Pancreas (tissue), 10 donors: Measurements from ENCODE around the gene HORMAD2. TPM values are rescaled to one million over a fixed set of nuclear protein-coding genes. Genes with fewer than 3 reads are reported as not detected.

Experiments used
- ATAC-seq, 4 donors: fragments of 200-7000 bp; cut with Tn5 transposase; one replicate each; pipeline versions ENCODE4 v1.8.0 to v1.9.1; 2020; ENCODE audit warnings: mild to moderate bottlenecking in 4 of 4, moderate library complexity in 4 of 4
- DNase-seq, 6 donors: peaks; one replicate each; pipeline ENCODE4 v3.0.0-alpha.2; 2020
- FAIRE-seq: peaks from 2 replicates; lab custom pipeline; 2012; peaks lifted over from hg19 to GRCh38; lab: Jason Lieb, UNC
- H3K27ac ChIP-seq, 4 donors: fragments of 200-600 bp; sonication (generic); 1 replicate in 3 of 4; 2 replicates in 1 of 4; pipeline versions ENCODE4 v1.5.0 to v1.8.0; 2020
- H3K27me3 ChIP-seq, 4 donors: fragments of 200-600 bp; one replicate each; pipeline ENCODE4 v1.8.0; 2021
- H3K36me3 ChIP-seq, 3 donors: fragments of 200-600 bp; sonication (generic) in 1 of 3; one replicate each; pipeline versions ENCODE4 v1.5.0 to v1.8.0; 2020 to 2021
- H3K4me1 ChIP-seq, 3 donors: fragments of 200-600 bp; one replicate each; pipeline ENCODE4 v1.8.0; 2021
- H3K4me3 ChIP-seq, 4 donors: fragments of 200-600 bp; sonication (generic) in 2 of 4; one replicate each; pipeline versions ENCODE4 v1.5.0 to v1.8.0; 2020 to 2021
- H3K9me3 ChIP-seq, 4 donors: fragments of 200-600 bp; one replicate each; pipeline ENCODE4 v1.8.0; 2021
- WGBS, 2 donors: extraction: QIAGEN DNeasy Blood & Tissue Kit; methylation state at CpG; one replicate each; pipeline ENCODE4 v1.1.7; 2013; 5-methylcytosine and 5-hydroxymethylcytosine counted together
- intact Hi-C, 3 donors: fragments of 100-400 bp; cut with DNase I; formaldehyde crosslinking; loops; one replicate each; pipeline versions ENCODE4 v1.11.1 to v1.14.2; 2022
- polyA plus RNA-seq, 2 donors: library from polyadenylated mRNA; stranded (reverse); fragments of 200-250 nt; gene quantifications; one replicate each; pipeline ENCODE4 v1.2.3, GENCODE V29; 2013
- total RNA-seq, 6 donors: library from RNA; stranded (reverse); fragmentation: NEBNext Ultra II Directional in 4 of 6; extraction: Animal tissue kit (Norgen Biotek cat#: 25700) in 4 of 6; gene quantifications; one replicate each; pipeline versions ENCODE4 v1.2.1 to v1.2.4, GENCODE V29; 2021 to 2023
- TF ChIP-seq, protein P1 (sequence below), 4 donors: fragments of 200-600 bp; sonication (generic) in 3 of 4; IDR thresholded peaks; one replicate each; pipeline versions ENCODE4 v1.5.0 to v1.8.0; 2021; ENCODE audit warnings: antibody characterized with exemption in 4 of 4
- donor health status: healthy with polysubstance abuse.
- donor health status: DM: no; HTN: no; CAD: no; lungs with moderate emphysema.
- donor health status: DM: no; HTN: no; CAD: no.
- donor health status: control.
- donor health status: control.
- donor health status: Bipolar disorder and iron deficiency.
- donor health status: DM: yes; HTN: yes; CAD: no.
- donor health status: DM: no; HTN: no; CAD: no.
- donor health status: DM: no; HTN: no; CAD: no.
- donor health status: DM: yes; HTN: yes; CAD: no.

Gene HORMAD2, protein sequence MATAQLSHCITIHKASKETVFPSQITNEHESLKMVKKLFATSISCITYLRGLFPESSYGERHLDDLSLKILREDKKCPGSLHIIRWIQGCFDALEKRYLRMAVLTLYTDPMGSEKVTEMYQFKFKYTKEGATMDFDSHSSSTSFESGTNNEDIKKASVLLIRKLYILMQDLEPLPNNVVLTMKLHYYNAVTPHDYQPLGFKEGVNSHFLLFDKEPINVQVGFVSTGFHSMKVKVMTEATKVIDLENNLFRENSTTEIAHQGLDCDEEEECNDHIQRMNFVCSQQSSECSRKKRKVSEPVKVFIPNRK
- not detected for total RNA-seq
- polyA plus RNA-seq = not detected

DNA sequence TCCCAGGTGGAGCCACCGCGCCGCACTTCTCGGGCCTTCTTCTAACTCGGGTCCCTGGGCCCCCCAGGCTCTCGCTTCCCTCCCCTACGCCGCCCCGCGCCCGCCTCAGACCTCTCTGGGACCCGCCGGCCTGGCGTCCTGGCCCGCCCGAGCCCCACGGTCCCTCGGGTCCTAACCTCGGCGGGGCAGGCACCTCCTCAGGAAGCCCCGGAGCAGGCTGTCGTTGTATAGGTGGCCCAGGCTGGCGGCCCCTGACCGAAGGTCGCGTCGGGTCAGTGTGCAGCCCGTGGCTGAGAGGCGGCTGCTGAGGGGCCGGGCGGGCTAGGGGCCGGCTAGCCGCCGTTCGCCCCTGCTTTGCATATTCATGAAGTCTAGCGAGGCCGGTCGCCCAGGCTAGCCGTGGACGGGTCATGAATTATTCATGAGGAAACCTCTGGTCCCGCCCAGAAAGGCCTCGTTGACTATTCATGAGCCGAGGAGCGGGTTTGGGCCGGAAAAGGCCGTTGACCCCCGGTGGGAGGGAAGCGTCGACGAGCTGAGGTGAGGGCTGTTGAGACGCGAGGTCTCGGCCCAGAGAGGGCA lies at the start of gene HORMAD2:
TSS of gene HORMAD2 (plus strand) at position 513 of the 582 bp plus-strand sequence. CDS start 13,489 bp downstream, outside the sequence.
- Histone ChIP-seq H3K9me3 (no peaks in the 10 kb centered on the region), H3K36me3 (no peaks in the 10 kb centered on the region), H3K27me3 (no peaks in the 10 kb centered on the region), H3K4me3 (peak within 1 kb of the TSS in 1 of 4 donors; percentile 10), H3K27ac (no peak within 1 kb of the TSS), H3K4me1 (no peaks in the 10 kb centered on the region)
- FAIRE-seq (no peak), ATAC-seq (no peak), DNase-seq (peak in 1 of 6 donors; percentile 62)
- 48 to 50% methylated on average over 52 to 53 of the region's 53 CpGs for WGBS, 2 donors
- intact Hi-C loops = loop anchor here in 1 of 3 donors (10.0 kb wide), 2 partner anchors 395 to 445 kb away; no protein-coding TSS in a partner anchor
- TF ChIP-seq, protein P1, sequence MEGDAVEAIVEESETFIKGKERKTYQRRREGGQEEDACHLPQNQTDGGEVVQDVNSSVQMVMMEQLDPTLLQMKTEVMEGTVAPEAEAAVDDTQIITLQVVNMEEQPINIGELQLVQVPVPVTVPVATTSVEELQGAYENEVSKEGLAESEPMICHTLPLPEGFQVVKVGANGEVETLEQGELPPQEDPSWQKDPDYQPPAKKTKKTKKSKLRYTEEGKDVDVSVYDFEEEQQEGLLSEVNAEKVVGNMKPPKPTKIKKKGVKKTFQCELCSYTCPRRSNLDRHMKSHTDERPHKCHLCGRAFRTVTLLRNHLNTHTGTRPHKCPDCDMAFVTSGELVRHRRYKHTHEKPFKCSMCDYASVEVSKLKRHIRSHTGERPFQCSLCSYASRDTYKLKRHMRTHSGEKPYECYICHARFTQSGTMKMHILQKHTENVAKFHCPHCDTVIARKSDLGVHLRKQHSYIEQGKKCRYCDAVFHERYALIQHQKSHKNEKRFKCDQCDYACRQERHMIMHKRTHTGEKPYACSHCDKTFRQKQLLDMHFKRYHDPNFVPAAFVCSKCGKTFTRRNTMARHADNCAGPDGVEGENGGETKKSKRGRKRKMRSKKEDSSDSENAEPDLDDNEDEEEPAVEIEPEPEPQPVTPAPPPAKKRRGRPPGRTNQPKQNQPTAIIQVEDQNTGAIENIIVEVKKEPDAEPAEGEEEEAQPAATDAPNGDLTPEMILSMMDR (IDR thresholded peaks at IDR 0.05) = no peak

DNA sequence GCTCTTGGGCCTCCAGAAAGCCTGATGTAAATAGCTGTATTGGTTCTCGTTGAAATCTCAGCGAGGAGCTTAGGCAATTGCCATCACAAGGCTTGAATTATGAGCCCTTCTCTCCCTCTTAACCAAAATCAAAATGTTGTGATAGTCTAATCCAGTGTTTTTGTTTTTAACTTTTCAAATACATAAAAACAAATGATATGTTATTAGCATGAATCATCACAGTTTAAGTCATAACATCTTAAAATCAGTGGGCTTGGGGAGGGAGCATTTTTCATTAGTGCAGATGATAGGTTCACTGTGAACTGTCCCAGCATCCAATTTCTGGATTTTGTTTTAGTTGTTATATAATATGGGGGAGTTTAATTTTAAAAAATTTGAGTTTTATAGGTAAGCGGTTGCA lies 48.9 kb upstream of the HORMAD2 start:
- Histone ChIP-seq H3K27me3 (no peaks in the 10 kb centered on the region), H3K9me3 (no peaks in the 10 kb centered on the region), H3K27ac (no peak overlapping the region), H3K4me3 (no peak overlapping the region), H3K4me1 (no peaks in the 10 kb centered on the region), H3K36me3 (peaks cover 0 to 5% (median 1%) of the 10 kb centered on the region in 3 donors)
- TF ChIP-seq, protein P1 (IDR thresholded peaks at IDR 0.05) = no peak
- DNase-seq = no peak
- FAIRE-seq = no peak
- no peak for ATAC-seq
- 96 to 99% methylated on average over 3 of the region's 3 CpGs for WGBS, 2 donors
- intact Hi-C loops = no loop called here

DNA sequence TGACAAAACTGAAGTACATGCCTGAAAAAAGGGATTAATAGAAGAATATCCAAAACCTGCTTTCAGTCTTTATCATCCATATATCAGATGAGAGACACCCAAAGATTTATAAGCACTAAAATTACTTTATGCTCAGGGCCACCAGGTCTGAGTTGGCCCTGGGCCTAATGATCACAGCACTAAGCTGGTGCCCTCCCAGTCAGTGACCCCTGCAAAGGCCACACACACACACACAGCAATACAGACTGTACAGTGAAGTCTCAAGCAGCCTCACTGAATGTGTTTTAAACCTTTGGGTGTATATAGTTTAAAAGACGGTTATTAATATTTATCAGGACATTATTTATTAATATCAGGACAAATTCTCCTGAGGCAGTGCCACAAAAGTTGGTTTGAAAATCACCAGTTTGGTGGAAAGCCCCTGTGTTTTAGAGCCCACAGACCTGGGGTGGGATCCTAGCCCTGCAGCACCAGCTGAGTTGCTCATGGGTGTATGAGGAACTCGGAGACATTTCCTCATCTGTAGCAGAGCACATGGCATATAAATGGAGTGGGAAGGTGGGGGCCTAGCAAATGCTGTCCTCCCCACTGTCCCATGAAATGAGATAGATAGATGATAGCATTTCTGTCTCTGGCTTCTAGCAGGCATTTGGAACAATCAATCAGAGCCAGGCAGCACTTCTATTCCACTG lies 48.4 kb upstream of the HORMAD2 start:
- TF ChIP-seq, protein P1 (IDR thresholded peaks at IDR 0.05) = no peak
- FAIRE-seq = no peak
- Histone ChIP-seq H3K36me3 (no peaks in the 10 kb centered on the region), H3K9me3 (no peaks in the 10 kb centered on the region), H3K27ac (no peak overlapping the region), H3K4me3 (no peak overlapping the region), H3K4me1 (no peaks in the 10 kb centered on the region), H3K27me3 (no peaks in the 10 kb centered on the region)
- ATAC-seq = no peak
- WGBS, 2 donors = 88 to 93% methylated on average over 2 of the region's 2 CpGs
- no peak for DNase-seq
- intact Hi-C loops = no loop called here

DNA sequence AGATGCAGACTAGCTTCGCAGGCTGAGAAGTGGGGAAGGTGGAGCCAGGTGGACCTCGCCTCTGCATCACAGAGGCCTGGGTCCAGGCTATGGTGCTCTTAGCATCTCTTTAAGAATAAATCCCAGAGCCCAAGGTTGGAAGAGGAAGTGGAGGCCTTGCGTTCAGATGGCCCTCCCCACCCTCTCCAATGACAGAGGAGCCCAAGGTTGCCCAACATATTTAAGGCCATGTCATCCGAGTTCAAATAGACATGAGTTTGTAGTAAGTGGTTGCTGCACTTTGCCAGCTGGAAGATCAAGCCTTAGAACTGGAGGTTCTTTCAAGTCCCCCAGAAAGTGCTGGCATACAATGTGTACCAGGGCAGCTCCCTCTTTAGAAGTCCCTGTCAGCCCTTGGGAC lies 47.1 kb upstream of the HORMAD2 start:
- no peak overlapping the region for H3K4me3 ChIP-seq
- H3K27ac ChIP-seq = no peak overlapping the region
- no peaks in the 10 kb centered on the region for H3K27me3 ChIP-seq
- intact Hi-C loops = no loop called here
- no peaks in the 10 kb centered on the region for H3K9me3 ChIP-seq
- DNase-seq (no peak), ATAC-seq (no peak), FAIRE-seq (no peak)
- H3K4me1 ChIP-seq = no peaks in the 10 kb centered on the region
- no peaks in the 10 kb centered on the region for H3K36me3 ChIP-seq
- WGBS, 2 donors = 85 to 86% methylated on average over 4 of the region's 4 CpGs
- TF ChIP-seq, protein P1 (IDR thresholded peaks at IDR 0.05) = no peak
